Left forelimb (tissue), 1 donor: ENCODE measurements around the gene BGLAP.

ENCODE experiments used
- DNase-seq: peaks from one replicate; pipeline ENCODE4 v3.0.0-alpha.2; 2018; ENCODE audit warnings: low spot score

Gene BGLAP

GRCh38 chr1:156257711-156258110 is 15.7 kb downstream of the BGLAP start:
- DNase-seq: no peak

DNA sequence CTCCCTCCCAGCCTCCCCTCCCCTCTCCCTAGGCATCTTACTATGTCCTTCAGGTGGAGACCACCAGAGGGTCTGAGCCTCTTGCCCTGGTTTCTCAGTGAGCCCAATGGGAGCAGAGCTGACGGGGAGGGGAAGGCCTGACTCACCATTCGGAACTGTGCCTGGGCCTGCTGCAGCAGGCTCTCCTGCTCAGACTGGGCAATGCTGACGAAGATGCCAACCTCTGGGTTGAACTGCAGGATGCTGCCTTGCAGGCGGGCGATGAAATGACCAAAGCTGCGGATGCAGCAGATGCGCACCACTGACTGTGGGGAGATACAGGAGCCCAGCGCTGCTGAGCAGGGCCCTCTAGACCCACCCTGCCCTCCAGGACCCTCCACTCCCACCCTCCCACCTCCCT is 16.9 kb downstream of the BGLAP start:
- no peak for DNase-seq

DNA sequence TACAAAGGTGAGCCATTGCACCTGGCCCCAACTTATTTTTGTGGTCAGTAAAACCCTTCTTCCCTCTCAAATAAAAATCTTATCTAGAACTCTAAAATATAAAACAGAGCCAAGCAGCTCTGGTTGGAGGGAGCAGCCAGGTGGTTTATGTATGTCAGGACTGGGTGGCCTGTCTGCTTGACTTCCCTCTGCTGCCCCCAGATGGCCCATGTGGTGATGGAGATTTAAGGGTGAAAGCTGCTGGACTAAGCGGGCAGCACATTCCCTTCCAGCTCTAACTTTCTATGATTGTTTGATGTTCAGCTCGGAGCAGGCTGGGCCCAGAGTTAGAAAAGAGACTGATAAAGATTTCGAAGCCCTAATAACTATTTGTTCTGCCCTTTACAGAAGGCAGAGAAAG is 17.8 kb downstream of the BGLAP start:
- no peak for DNase-seq

DNA sequence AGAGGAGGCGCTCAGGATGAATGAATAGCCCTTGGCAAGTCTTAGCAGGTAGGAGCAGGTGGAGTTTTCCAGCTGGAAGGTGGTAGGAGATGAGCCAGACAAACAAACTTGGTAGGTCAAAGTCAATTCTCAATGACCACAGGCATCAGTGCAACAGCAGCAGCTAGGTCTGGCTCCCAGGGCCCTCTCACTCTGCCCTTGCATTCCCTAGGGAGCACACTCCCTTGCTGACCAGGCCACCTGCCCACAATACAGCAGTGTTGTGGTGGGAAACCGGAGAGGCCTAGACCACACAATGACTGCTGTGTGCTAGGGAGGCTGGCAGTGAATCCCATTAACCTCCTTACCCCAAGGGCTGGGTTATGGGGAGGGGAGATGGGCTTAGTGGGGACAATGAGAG is 18.9 kb downstream of the BGLAP start:
- no peak for DNase-seq

DNA sequence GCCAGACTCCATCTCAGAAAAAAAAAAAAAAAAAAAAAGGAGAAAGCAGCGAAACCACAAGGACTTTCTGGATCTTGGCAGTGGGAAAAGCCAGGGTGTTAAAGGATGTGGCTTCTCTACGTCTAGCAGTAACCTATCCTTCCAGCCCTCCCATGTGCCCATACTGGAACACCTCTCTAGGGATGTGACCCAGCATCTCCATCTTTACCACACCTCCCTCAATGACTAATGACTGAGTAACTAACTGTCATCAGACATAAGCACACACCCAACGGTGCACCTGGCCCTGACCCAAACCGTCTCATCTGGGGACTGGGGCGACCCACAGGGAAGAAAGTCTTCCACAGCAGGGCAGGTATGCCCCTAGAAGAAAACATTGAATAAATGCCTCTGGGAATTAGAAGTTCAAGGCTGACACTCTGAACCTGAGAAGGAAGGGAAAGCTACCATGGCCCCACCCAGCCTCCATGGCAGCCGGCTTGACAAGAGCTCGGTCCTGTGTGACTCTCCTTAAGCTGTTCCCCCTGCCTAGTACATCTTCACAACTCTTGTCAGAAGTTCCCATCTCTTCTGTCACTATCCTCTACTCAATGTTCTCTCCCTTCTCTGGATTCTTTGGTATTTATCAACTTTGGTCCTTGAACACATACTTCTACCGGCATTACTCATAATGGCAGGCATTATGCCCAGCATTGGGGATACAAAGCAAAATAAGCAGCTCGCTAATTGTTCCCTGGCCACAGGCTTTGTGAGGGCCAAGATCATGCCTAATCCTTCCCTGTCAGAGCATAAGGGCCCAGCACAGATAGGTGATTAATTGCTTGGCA is 20.7 kb downstream of the BGLAP start:
- no peak for DNase-seq

DNA sequence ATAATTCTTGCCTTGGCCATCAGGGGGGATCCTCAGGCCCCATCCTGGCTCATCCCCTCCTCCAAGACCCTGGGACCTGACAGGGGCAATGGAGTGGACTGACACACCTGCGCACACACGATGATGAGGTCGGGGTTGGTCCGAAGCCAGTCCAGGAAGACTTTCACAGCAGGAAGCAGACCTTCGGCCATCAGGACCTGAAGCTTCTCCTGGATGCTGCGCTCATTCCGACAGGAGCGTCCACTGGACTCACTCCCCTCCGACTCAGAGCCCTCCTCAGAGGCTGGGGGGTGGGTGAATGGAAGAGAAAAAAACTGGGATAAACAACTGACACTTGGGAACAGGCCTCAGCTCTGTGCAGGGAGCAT is 21.3 kb downstream of the BGLAP start:
- DNase-seq: no peak

DNA sequence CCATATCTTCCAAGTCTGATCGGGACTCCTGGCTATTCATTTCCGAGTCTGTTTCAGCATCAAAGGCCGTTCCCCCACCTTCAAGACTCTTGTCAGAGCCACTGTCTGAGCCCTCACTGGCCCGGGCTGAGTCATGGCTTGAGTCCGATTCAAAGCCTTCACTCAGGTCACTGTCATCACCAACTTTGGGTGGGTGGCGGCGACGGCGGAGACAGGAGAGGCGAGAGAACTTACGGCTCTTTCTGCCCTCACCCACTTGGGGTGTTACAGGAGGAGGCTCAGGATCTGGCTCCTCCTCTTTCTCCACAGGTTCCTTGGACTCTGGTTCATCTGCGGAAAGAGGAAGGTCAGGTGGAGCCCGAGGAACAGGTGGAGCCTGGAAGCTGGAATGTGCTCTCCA is 24.1 kb downstream of the BGLAP start:
- DNase-seq: no peak

DNA sequence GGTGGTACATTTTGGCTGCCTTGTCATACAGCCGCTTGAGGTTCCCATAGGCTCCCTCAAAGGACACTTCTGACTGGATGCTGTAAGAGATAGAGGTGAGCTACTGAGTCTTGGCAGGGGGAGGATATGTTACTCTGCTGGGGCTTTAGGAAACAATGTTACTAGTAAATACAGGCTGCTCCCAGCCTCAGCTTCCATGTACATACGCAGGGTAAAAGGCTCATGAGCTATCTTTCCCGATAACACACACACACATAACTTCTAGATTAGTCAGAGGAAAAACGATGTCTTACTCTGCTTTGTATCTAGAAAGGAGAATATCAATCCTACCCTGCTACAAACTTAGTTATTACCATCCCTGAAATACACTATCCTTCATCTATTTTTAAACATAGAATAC is 26.4 kb downstream of the BGLAP start:
- no peak for DNase-seq

DNA sequence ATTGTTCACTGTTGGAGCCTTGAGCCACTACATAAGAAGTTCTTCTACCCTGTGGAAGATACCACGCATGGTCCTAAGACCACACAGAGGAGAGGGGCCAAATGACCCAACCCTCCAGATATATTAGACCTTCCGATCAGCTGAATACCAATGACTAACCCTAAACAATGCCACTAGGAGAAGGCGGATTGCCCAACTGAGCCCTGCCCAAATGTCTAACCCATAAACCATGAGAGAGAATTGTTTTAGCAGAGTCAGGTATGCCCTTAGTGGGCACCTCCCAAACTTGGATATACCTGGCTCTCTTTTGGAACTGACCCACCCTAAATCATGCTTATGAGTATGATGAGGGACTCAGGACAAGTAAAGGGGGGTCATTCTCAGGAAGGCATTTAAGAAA is 28.3 kb downstream of the BGLAP start:
- DNase-seq: no peak

DNA sequence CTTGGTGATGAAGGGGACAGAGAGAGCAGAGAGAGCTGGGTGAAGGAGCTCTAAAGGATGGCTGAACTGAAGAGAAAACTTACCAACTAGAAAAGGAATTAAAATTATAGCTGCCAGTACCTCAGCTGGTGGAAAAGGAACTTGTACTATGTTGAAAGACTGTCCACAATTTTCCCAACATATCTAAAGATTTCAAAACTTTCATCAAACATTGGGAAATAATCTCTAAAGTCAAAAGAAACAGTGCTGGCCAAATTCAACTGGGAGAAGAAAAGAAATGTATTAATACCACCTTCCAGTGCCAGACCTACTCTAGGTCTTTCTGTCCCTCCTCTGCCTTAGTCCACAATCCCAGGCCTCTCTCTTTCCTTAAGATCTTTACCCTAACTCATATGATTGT is 34.5 kb downstream of the BGLAP start:
- DNase-seq: no peak

DNA sequence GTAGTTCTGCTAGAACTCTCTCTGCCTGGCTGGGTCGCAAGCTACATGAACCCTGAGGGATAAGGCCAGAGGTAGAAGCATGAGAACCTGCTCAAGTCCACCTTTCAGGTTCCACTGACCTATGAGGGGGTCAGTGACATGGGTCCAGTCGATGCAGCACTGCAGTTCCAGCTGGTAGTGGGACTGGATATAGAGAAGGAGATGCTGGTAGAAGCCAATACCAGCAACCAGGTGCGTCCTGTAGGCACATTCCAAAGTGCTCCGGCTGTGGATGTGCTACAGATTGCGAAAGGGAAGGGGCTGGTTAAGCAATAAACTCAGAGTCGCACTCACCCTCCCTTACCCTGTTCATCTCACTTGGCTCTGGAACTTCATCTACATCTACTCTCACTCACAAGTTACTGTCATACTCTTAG is 35.0 kb downstream of the BGLAP start:
- no peak for DNase-seq

- no peak for DNase-seq
These were observed 37.9 kb downstream of the BGLAP start for GRCh38 chr1:156279837-156280236.

DNA sequence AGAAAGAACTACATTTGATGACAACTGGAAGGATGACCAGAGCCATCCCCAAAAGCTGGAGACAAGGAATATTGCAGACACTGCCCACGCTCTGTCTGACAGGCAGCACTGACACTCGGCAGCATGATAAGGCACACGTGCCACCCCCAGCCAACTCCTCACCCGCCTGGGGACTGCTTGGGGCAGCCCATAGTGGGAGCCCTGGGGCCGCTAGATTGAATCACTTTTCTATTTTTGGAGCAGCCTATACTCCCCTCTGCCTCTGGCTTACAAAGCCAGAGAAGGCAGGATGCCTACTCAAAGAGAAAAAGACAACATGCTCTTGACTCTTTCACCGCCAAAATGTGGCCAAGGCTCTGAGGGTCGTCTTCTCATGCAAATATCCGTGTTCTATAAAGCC is 39.3 kb downstream of the BGLAP start:
- no peak for DNase-seq

- DNase-seq: no peak
These were observed 39.9 kb downstream of the BGLAP start for GRCh38 chr1:156281693-156282478.

DNA sequence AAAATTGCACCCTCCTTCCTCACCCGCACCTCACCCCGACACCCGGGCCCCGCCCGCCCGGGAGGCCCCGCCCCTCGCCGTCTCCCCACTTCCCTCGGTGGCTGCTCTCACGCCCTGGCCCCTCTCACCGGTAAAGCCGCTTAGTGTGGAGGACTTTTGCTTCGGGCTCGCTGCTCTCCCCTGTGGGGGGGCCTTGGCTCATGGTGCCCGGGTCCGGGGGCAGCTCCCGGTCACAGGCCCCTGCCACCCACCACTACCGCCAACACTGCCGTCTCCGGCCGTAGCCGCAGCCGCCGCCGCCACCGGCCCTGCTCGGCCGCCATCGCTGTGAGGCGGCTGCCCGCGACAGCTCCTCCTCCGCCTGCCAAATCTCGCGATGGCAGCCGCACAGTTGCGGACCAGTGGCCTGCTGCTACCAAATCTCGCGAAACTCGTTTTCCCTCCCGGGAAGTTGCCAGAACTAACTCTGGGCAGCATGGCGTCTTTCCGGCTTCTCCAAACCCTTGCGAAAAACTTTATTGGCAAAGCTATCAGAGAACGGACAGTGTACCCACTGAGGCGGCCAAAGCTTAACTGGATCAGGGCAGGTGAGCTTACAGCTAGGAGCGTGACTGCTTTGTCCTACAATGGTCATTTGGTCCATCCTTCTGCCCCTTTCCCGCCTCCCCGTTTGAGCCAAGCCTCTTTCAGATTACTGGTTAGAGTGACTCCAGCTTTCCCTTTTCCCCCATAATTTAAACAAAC is 40.7 kb downstream of the BGLAP start, which contains the start of gene SMG5:
SMG5 (minus strand) TSS at position 347 of the 744 bp plus-strand sequence; CDS start at position 202, 145 bp downstream.
- DNase-seq: peak; percentile 95

- DNase-seq: no peak
These were observed 41.5 kb downstream of the BGLAP start for GRCh38 chr1:156283521-156283920.

DNA sequence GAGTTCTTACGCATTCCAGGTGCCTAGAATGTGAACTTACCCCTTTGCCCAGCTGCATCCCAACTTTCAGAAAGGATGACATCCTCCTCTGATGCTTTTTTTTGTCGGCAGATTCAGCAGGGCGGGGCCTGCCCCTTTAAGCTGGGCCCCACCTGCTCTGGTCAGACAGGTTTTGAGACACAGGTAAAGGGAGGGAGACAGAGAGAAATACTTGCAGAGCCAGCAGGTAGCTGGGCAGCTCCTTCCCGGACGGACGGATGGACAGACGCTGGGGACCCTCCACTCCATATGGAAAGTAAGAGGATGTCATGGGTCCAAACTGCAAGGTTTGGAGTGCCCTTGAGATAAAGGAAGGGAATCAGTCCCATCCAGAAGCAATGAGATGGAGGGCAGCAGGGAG is 42.1 kb downstream of the BGLAP start, which contains the start of gene TMEM79:
TMEM79 (plus strand) TSS at position 214 of the 400 bp plus-strand sequence. CDS start 902 bp downstream, outside the sequence.
- DNase-seq: no peak

DNA sequence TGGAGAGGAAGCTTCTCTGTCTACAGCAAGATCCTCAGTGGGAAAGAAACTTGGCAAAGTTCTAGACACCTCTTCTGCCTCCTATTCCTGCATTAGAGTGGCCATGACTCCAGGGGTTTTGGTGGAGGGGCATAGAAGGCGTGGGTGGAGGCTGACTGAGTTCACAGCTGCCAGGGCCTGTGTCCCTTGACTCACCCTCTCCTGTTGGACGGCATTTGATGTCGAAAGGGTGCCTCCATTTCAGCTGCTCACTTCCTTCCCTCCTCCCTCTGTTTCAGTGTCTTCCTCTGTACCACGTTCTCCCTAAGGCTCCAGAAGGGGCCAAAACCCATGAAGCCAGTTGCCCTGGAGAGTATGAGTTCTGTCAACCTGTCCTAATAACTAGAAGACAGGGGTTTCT is 42.8 kb downstream of the BGLAP start:
- no peak for DNase-seq

GRCh38 chr1:156285437-156285836 is 43.5 kb downstream of the BGLAP start:
- no peak for DNase-seq

DNA sequence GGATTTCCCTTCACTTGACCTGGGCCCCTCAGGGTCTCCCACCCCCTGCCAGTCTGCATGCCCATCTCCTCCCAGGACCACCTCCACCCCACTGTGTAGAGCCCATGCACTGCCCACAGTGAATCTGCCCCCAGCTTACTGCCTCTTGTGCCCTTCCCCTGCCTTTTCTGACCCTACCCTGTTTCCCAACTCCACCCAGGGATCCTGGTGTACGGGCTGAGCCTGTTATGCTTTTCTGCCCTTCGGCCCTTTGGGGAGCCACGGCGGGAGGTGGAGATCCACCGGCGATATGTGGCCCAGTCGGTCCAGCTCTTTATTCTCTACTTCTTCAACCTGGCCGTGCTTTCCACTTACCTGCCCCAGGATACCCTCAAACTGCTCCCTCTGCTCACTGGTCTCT is 44.1 kb downstream of the BGLAP start:
- no peak for DNase-seq

- DNase-seq: no peak
These were observed 47.9 kb downstream of the BGLAP start for GRCh38 chr1:156289857-156290256.

DNA sequence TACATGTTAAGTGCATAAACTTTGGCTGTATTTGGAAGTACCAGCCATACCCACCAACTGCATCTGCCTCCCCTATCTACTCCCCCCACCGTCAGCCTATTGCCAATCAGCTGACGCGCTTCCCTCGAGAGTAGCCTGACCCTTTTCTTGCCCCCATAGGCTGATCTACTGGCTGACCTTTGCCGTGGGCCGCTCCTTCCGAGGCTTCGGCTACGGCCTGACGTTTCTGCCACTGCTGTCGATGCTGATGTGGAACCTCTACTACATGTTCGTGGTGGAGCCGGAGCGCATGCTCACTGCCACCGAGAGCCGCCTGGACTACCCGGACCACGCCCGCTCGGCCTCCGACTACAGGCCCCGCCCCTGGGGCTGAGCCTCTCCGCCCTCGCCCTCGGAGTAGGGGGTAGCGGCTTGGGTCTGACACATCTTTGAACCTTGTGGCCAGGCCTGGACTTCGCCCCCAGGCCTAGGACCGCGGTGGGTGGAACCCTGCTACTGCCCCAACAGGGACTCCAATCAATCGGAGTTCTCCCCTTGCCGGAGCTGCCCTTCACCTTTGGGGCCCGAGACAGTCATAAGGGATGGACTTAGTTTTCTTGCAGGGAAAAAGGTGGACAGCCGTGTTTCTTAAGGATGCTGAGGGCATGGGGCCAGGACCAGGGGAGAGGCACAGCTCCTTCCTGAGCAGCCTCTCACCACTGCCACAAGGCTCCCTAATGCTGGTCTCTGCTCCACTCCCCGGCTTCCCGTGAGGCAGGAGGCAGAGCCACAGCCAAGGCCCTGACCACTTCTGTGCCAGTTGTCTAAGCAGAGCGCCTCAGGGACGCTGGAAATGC is 49.5 kb downstream of the BGLAP start:
- DNase-seq: peak; percentile 86
